ENCODE data around the gene ERC1.

DNA sequence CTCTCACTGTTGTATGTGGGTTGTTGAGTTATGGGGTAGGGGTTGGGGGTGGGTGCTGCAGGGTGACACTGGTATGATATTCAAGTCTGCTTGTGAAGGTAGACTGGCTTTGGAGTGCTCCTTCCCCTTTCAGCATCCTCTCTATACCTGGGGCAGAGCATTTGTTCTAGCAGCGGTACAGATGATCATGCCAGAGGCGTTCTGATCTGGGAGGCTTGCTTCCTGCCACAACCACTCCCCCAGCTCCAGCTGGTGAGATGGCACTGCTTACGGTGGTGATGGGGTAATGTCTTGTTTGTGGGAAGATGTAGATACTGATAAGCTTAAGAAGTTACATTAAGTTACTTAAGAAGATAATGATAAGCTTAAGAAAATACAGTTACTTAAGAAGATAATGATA is 131.8 kb downstream of the ERC1 start:
- TF ChIP-seq CTCF (IDR thresholded peaks at IDR 0.05; ENCODE audit: poor library complexity, severe bottlenecking) (no peak), EZH2 (IDR thresholded peaks at IDR 0.05; ENCODE audit: borderline replicate concordance, insufficient read depth, low read length, poor library complexity, severe bottlenecking) (no peak), MXI1 (conservative IDR thresholded peaks at IDR 0.05; ENCODE audit: poor library complexity, severe bottlenecking) (no peak)

Measured in neural cell (in vitro differentiated cells).